Measurements from ENCODE around the gene OR10A3. TPM values are rescaled to one million over a fixed set of nuclear protein-coding genes. Genes with fewer than 3 reads are reported as not detected.
A peak's percentile ranks its signal among the peaks of the same experiment; 100 is the strongest.

The OR10A3 gene
- total and polyA plus RNA-seq, 2 donors from 2014 or later = not detected

DNA sequence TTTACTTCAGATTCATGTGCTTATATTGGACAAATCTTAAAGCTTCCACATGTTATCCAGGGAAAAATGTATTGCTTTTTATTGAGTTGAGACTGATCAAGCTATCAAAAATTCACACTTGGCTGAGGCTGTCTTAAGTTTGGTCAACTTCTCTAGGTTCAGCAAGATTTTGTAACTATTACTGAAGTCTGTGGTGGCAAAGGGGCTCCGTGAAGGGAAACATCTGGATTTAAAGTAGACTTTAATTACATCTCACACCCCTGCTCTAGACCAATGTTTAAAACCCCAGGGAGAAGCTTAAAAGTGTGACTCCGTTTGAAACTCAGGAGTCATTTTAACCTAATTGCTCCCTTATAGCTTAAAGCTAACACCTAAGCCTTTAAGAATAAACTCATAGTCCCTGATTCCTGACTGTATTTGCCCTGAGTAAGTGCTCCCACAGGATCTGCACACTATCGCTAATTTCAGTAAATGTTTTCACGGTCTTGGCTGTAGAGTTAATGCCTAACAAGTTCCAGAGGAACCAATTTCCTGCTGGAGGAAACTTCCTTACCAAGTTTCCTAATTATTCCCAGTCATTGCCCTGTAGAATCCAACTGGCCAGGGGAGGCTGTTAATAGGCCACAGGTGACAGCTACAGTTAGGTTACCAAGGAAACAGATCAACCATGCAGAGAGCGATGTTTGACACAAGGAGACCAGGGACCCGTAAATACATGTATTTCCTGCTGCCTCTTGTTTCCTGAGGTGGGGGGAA is 50.9 kb downstream of the OR10A3 start:
- no peak for FAIRE-seq
- intact Hi-C loops (cut with DNase I) = loop anchor here (10.0 kb wide), 1 partner anchor 94 kb away; the partner anchor contains the start of gene EIF3F
- Histone ChIP-seq H3K4me1 (ENCODE audit: control insufficient read depth in 2 of 3, insufficient read depth in 2 of 3, low read depth in 1 of 3, low read length in 3 of 3) (peaks cover 0 to 18% (median 5%) of the 10 kb centered on the region in 3 donors), H3K36me3 (ENCODE audit: control insufficient read depth in 2 of 3, insufficient read depth in 3 of 3, low read length in 3 of 3) (no peaks in the 10 kb centered on the region), H3K9me3 (ENCODE audit: control insufficient read depth in 2 of 3, insufficient read depth in 1 of 3, low read length in 3 of 3) (no peaks in the 10 kb centered on the region), H3K27ac (ENCODE audit: low read depth in 2 of 2, low read length in 2 of 2) (peak overlapping the region; percentile 25 to 36), H3K9ac (ENCODE audit: low read length in 3 of 3) (peak overlapping the region in 1 of 3 donors; percentile 15), H3K27me3 (ENCODE audit: control insufficient read depth, insufficient read depth, low read length) (no peaks in the 10 kb centered on the region), H3K4me3 (ENCODE audit: low read length in 3 of 3) (no peak overlapping the region)
- peak in 4 of 5 donors; percentile 58 to 90 (median 82) for DNase-seq
- TF ChIP-seq, protein P1, sequence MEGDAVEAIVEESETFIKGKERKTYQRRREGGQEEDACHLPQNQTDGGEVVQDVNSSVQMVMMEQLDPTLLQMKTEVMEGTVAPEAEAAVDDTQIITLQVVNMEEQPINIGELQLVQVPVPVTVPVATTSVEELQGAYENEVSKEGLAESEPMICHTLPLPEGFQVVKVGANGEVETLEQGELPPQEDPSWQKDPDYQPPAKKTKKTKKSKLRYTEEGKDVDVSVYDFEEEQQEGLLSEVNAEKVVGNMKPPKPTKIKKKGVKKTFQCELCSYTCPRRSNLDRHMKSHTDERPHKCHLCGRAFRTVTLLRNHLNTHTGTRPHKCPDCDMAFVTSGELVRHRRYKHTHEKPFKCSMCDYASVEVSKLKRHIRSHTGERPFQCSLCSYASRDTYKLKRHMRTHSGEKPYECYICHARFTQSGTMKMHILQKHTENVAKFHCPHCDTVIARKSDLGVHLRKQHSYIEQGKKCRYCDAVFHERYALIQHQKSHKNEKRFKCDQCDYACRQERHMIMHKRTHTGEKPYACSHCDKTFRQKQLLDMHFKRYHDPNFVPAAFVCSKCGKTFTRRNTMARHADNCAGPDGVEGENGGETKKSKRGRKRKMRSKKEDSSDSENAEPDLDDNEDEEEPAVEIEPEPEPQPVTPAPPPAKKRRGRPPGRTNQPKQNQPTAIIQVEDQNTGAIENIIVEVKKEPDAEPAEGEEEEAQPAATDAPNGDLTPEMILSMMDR (IDR thresholded peaks at IDR 0.05; ENCODE audit: borderline replicate concordance, extremely low read depth, insufficient read depth) = no peak

DNA sequence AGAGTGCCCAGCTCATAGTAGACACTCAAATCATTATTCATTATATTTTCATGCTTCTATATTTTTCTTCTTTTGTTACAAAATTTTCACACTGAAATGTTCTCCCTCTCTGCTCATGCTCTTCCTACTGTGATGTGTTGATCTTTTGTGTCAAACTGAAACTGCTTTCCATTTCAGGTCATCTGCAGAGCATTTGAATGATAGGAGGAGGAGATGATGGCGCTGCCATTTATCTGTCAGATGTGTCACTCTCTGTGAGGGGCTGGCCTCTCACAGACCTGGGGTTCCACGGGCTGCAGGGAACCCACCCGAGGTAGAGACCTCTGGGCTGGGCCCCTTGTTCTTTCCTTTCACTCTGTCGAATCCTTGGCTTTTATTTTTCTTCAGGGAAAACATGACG is 51.5 kb downstream of the OR10A3 start:
- FAIRE-seq (no peak), DNase-seq (no peak)
- Histone ChIP-seq H3K36me3 (ENCODE audit: control insufficient read depth in 2 of 3, insufficient read depth in 3 of 3, low read length in 3 of 3) (no peaks in the 10 kb centered on the region), H3K4me3 (ENCODE audit: low read length in 3 of 3) (no peak overlapping the region), H3K27me3 (ENCODE audit: control insufficient read depth, insufficient read depth, low read length) (no peaks in the 10 kb centered on the region), H3K9me3 (ENCODE audit: control insufficient read depth in 2 of 3, insufficient read depth in 1 of 3, low read length in 3 of 3) (no peaks in the 10 kb centered on the region), H3K27ac (ENCODE audit: low read depth in 2 of 2, low read length in 2 of 2) (no peak overlapping the region), H3K4me1 (ENCODE audit: control insufficient read depth in 2 of 3, insufficient read depth in 2 of 3, low read depth in 1 of 3, low read length in 3 of 3) (peaks cover 0 to 18% (median 5%) of the 10 kb centered on the region in 3 donors), H3K9ac (ENCODE audit: low read length in 3 of 3) (peak overlapping the region in 1 of 3 donors; percentile 15)
- TF ChIP-seq, protein P1 (IDR thresholded peaks at IDR 0.05; ENCODE audit: borderline replicate concordance, extremely low read depth, insufficient read depth) = no peak
- intact Hi-C loops (cut with DNase I) = loop anchor here (10.0 kb wide), 1 partner anchor 95 kb away; the partner anchor contains the start of gene EIF3F

Other genes starting within 250 kb of the OR10A3 start
- 2.5 TPM for gene OVCH2, start 235.2 kb downstream of the OR10A3 start, total RNA-seq
- gene OVCH2, start 235.2 kb downstream of the OR10A3 start, polyA plus RNA-seq (ENCODE audit: insufficient read depth, low read depth, low replicate concordance) = 2.3 TPM
- 0.25 TPM for gene OR5P2, start 144.8 kb downstream of the OR10A3 start, total RNA-seq
- not detected for gene OR5P2, start 144.8 kb downstream of the OR10A3 start, polyA plus RNA-seq (ENCODE audit: insufficient read depth, low read depth, low replicate concordance)
- gene OR5P3, start 110.9 kb downstream of the OR10A3 start, total RNA-seq = not detected
- gene OR5P3, start 110.9 kb downstream of the OR10A3 start, polyA plus RNA-seq (ENCODE audit: insufficient read depth, low read depth, low replicate concordance) = not detected
- not detected for gene OR10A6, start 10.4 kb downstream of the OR10A3 start, total RNA-seq
- gene OR10A6, start 10.4 kb downstream of the OR10A3 start, polyA plus RNA-seq (ENCODE audit: insufficient read depth, low read depth, low replicate concordance) = not detected
- not detected for gene NLRP10, start 23.7 kb upstream of the OR10A3 start, total RNA-seq
- gene NLRP10, start 23.7 kb upstream of the OR10A3 start, polyA plus RNA-seq (ENCODE audit: insufficient read depth, low read depth, low replicate concordance) = not detected
- gene EIF3F, start 45.6 kb upstream of the OR10A3 start, total RNA-seq = 174 TPM
- gene EIF3F, start 45.6 kb upstream of the OR10A3 start, polyA plus RNA-seq (ENCODE audit: insufficient read depth, low read depth, low replicate concordance) = 218 TPM
- 6.8 TPM for gene TUB, start 139.5 kb upstream of the OR10A3 start, total RNA-seq
- 5.9 TPM for gene TUB, start 139.5 kb upstream of the OR10A3 start, polyA plus RNA-seq (ENCODE audit: insufficient read depth, low read depth, low replicate concordance)
- 30.7 TPM for gene RIC3, start 227.3 kb upstream of the OR10A3 start, total RNA-seq
- 10.5 TPM for gene RIC3, start 227.3 kb upstream of the OR10A3 start, polyA plus RNA-seq (ENCODE audit: insufficient read depth, low read depth, low replicate concordance)

All from kidney (tissue), 14 donors.